GM13977 (cell line): ENCODE measurements around the gene TMEM62.
"Not testable (repeated sequence)": the region's sequence is repeated elsewhere in the genome, so short reads cannot be mapped to it uniquely, and the experiment has no call there.

Experiments
- DNase-seq: peaks from one replicate; pipeline ENCODE4 v3.0.0; 2012; ENCODE audit warnings: low spot score
- in situ Hi-C: fragments of 300-500 bp; cut with MboI; formaldehyde crosslinking; loops from one replicate; pipeline ENCODE4 v1.12.0; 2022; ENCODE audit warnings: low sequenced_read_pairs, low pct_unique_long_range_greater_than_20kb, mixed read lengths, inconsistent platforms; ENCODE audit not compliant: unreplicated experiment
- TF ChIP-seq, protein P1 (sequence below): IDR thresholded peaks from 2 replicates; pipeline ENCODE4 v1.5.1; 2012; ENCODE audit warnings: mild to moderate bottlenecking, control low read depth; ENCODE audit not compliant: insufficient read depth; ENCODE audit errors: extremely low read depth, missing control alignments

The TMEM62 gene

GRCh38 chr15:43168192-43169107, 35.1 kb downstream of the TMEM62 start:
- TF ChIP-seq, protein P1, sequence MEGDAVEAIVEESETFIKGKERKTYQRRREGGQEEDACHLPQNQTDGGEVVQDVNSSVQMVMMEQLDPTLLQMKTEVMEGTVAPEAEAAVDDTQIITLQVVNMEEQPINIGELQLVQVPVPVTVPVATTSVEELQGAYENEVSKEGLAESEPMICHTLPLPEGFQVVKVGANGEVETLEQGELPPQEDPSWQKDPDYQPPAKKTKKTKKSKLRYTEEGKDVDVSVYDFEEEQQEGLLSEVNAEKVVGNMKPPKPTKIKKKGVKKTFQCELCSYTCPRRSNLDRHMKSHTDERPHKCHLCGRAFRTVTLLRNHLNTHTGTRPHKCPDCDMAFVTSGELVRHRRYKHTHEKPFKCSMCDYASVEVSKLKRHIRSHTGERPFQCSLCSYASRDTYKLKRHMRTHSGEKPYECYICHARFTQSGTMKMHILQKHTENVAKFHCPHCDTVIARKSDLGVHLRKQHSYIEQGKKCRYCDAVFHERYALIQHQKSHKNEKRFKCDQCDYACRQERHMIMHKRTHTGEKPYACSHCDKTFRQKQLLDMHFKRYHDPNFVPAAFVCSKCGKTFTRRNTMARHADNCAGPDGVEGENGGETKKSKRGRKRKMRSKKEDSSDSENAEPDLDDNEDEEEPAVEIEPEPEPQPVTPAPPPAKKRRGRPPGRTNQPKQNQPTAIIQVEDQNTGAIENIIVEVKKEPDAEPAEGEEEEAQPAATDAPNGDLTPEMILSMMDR, result no peak
- in situ Hi-C loops, result no loop called here
- DNase-seq, result no peak

GRCh38 chr15:43169888-43170287, 36.5 kb downstream of the TMEM62 start:
- no peak for DNase-seq

DNA sequence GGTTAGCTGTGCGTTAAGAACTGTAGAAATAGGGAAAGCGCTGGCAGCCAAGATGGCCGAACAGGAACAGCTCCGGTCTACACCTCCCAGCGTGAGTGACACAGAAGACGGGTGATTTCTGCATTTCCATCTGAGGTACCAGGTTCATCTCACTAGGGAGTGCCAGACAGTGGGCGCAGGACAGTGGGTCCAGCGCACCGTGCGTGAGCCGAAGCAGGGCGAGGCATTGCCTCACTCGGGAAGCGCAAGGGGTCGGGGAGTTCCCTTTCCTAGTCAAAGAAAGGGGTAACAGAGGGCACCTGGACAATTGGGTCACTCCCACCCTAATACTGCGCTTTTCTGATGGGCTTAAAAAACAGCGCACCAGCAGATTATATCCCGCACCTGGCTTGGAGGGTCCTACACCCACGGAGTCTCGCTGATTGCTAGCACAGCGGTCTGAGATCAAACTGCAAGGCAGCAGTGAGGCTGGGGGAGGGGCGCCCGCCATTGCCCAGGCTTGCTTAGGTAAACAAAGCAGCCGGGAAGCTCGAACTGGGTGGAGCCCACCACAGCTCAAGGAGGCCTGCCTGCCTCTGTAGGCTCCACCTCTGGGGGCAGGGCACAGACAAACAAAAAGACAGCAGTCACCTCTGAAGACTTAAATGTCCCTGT, 42.4 kb downstream of the TMEM62 start:
- in situ Hi-C loops, result not testable (repeated sequence)

More at GRCh38 chr15:43169888-43170287, 36.5 kb downstream of the TMEM62 start:
- TF ChIP-seq, protein P1, result no peak
- in situ Hi-C loops, result no loop called here

DNA sequence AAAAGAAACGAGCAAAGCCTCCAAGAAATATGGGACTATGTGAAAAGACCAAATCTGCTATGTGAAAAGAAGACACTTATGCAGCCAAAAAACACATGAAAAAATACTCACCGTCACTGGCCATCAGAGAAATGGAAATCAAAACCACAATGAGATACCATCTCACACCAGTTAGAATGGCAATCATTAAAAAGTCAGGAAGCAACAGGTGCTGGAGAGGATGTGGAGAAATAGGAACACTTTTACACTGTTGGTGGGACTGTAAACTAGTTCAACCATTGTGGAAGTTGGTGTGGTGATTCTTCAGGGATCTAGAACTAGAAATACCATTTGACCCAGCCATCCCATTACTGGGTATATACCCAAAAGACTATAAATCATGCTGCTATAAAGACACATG, 43.8 kb downstream of the TMEM62 start:
- DNase-seq, in situ Hi-C loops: not testable (repeated sequence)

More for the DNA sequence above, 42.4 kb downstream of the TMEM62 start:
- not testable (repeated sequence) for DNase-seq

GRCh38 chr15:43183270-43183669, 49.9 kb downstream of the TMEM62 start:
- TF ChIP-seq, protein P1, result no peak
- no peak for DNase-seq
- in situ Hi-C loops, result no loop called here

DNA sequence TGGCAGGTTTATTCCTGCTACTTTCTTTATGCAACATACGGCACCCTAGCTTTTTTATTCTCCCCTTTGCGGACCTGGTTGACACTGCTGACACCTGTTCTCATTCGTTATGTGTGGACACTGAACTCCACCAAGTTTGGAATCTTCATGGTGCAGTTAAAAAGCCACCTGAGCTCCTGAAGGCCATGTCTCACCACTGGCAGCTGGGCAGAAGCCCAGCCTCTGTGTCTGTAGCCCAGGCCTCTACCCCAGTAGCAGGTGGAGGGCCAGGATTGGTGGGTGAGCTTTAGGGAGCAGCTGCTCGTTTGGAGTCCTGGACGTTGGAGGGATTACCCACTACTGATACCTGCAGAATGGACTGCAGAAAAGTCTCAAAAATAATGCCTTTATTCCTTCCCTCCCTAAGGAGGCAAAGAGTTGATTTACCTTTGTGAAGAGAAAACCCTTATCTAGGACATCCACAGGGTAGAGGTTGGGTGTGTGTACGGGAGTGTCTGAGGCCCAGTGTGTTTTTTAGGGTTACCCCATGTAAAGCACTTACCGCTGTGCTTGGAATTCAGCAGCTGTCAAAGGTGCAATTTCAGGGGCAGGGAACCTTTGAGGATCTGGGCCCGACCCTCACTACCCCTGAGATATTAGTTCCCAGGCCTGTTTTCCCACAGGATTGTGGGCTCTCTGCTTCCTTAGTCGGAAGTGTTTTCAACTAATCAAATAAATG, 51.2 kb downstream of the TMEM62 start:
- no peak for DNase-seq
- TF ChIP-seq, protein P1, result no peak
- in situ Hi-C loops, result no loop called here

GRCh38 chr15:43185157-43186002, 52.0 kb downstream of the TMEM62 start, which contains the start of gene CCNDBP1:
Gene CCNDBP1 (plus strand): TSS chr15:43185403. CDS start chr15:43185499, 96 bp downstream.
- TF ChIP-seq, protein P1, result peak; percentile 52
- in situ Hi-C loops, result no loop called here
- peak; percentile 99 for DNase-seq
